A549 (cell line): Measurements from ENCODE around the gene NAT16. TPM values are rescaled to one million over a fixed set of nuclear protein-coding genes. Genes with fewer than 3 reads are reported as not detected.

Experiments
- ATAC-seq, 2 experiments: fragments of 200-7000 bp in 1 of 2; fragments of >200 bp in 1 of 2; cut with Nextera tagmentation in 1 of 2; cut with Tn5 transposase in 1 of 2; 3 replicates each; pipeline versions ENCODE4 v1.8.0 to v1.9.1; 2018 to 2020; ENCODE audit warnings: mild to moderate bottlenecking in 1 of 2, moderate library complexity in 1 of 2
- CTCF ChIA-PET: fragments of 300-600 bp; sonication (Branson Sonifier 250); formaldehyde crosslinking; extraction: SDS; loops from one replicate; lab custom pipeline; 2021; ENCODE audit warnings: antibody characterized with exemption, inconsistent platforms; lab: Yijun Ruan, JAX
- POLR2A ChIA-PET: fragments of 350-600 bp; formaldehyde crosslinking; extraction: SDS; loops from one replicate; lab custom pipeline; 2021; ENCODE audit warnings: antibody characterized with exemption, inconsistent platforms; lab: Yijun Ruan, JAX
- DNase-seq, 2 experiments: peaks; one replicate each; pipeline versions ENCODE4 v3.0.0 to v3.0.0-alpha.2; 2011 to 2016; ENCODE audit warnings: low read depth in 1 of 2, low spot score in 1 of 2
- FAIRE-seq: peaks from 2 replicates; lab custom pipeline; 2011; peaks lifted over from hg19 to GRCh38; lab: Jason Lieb, UNC
- H3K27ac ChIP-seq, 2 experiments: fragments of >200 bp; sonication (Bioruptor Twin); formaldehyde crosslinking; 3 replicates each; pipeline ENCODE4 v1.5.1; 2016 to 2017
- H3K4me1 ChIP-seq: fragments of >200 bp; sonication (Bioruptor Twin); formaldehyde crosslinking; 3 replicates; pipeline ENCODE4 v1.6.1; 2016
- H3K4me2 ChIP-seq: fragments of >200 bp; sonication (Bioruptor Twin); formaldehyde crosslinking; 3 replicates; pipeline ENCODE4 v1.6.1; 2016
- H3K4me3 ChIP-seq: fragments of >200 bp; sonication (Bioruptor Twin); formaldehyde crosslinking; 3 replicates; pipeline ENCODE4 v1.5.1; 2016
- H3K9me3 ChIP-seq: fragments of >200 bp; sonication (Bioruptor Twin); formaldehyde crosslinking; 3 replicates; pipeline ENCODE4 v1.6.1; 2016
- BCL3 ChIP-seq: fragments of >200 bp; sonication (Bioruptor Twin); formaldehyde crosslinking; IDR thresholded peaks from 3 replicates; pipeline ENCODE4 v1.6.1; 2016
- CBX2 ChIP-seq: fragments of 200-600 bp; sonication (generic); IDR thresholded peaks from 2 replicates; pipeline ENCODE4 v1.6.1; 2016; ENCODE audit warnings: low read depth, mild to moderate bottlenecking, borderline replicate concordance
- CTCF ChIP-seq: fragments of >200 bp; sonication (Bioruptor Twin); formaldehyde crosslinking; IDR thresholded peaks from 3 replicates; pipeline ENCODE4 v1.5.1; 2016
- FOSB ChIP-seq: fragments of 250-450 bp; sonication (Bioruptor Pico); IDR thresholded peaks from 2 replicates; pipeline ENCODE4 v1.5.0; 2020; ENCODE audit warnings: mild to moderate bottlenecking, moderate library complexity
- FOXS1 ChIP-seq: fragments of 250-450 bp; sonication (Bioruptor Pico); IDR thresholded peaks from 2 replicates; pipeline ENCODE4 v1.5.0; 2020; ENCODE audit warnings: mild to moderate bottlenecking, moderate library complexity
- GATA3 ChIP-seq: IDR thresholded peaks from 2 replicates; pipeline ENCODE4 v1.6.1; 2012; ENCODE audit warnings: borderline replicate concordance
- HOXA7 ChIP-seq: fragments of 250-450 bp; sonication (Bioruptor Pico); IDR thresholded peaks from 2 replicates; pipeline ENCODE4 v1.5.0; 2020; ENCODE audit warnings: mild to moderate bottlenecking, moderate library complexity
- HOXB13 ChIP-seq: fragments of 250-450 bp; sonication (Bioruptor Pico); IDR thresholded peaks from 2 replicates; pipeline ENCODE4 v1.5.0; 2020; ENCODE audit warnings: low read depth, mild to moderate bottlenecking, moderate library complexity
- HOXB5 ChIP-seq: fragments of 250-450 bp; sonication (Bioruptor Pico); IDR thresholded peaks from 2 replicates; pipeline ENCODE4 v1.5.0; 2020; ENCODE audit warnings: mild to moderate bottlenecking, moderate library complexity
- JUN ChIP-seq, 2 experiments: fragments of >200 bp; sonication (Bioruptor Twin); formaldehyde crosslinking; IDR thresholded peaks; 2 replicates in 1 of 2; 3 replicates in 1 of 2; pipeline ENCODE4 v1.6.1; 2016 to 2017
- KDM5A ChIP-seq: fragments of 200-600 bp; sonication (generic); IDR thresholded peaks from 2 replicates; pipeline ENCODE4 v1.6.1; 2016; ENCODE audit warnings: antibody characterized with exemption, mild to moderate bottlenecking
- MAFK ChIP-seq: fragments of 450-650 bp; IDR thresholded peaks from 2 replicates; pipeline ENCODE4 v1.6.1; 2014; ENCODE audit not compliant: partially characterized antibody
- MAX ChIP-seq: IDR thresholded peaks from 2 replicates; pipeline ENCODE4 v1.6.1; 2012
- MYC ChIP-seq: IDR thresholded peaks from 2 replicates; pipeline ENCODE4 v1.6.1; 2012; ENCODE audit warnings: mild to moderate bottlenecking, inconsistent platforms, low read length, improper control_type of control experiment, borderline replicate concordance
- NPAS2 ChIP-seq: fragments of 250-450 bp; sonication (Bioruptor Pico); IDR thresholded peaks from 2 replicates; pipeline ENCODE4 v1.8.0; 2022; ENCODE audit warnings: mild to moderate bottlenecking, moderate library complexity, borderline replicate concordance
- PBX3 ChIP-seq: IDR thresholded peaks from 2 replicates; pipeline ENCODE4 v1.6.1; 2012
- POLR2A ChIP-seq: IDR thresholded peaks from 2 replicates; pipeline ENCODE4 v1.6.1; 2012; ENCODE audit warnings: mild to moderate bottlenecking, low read length
- POLR2AphosphoS2 ChIP-seq: conservative IDR thresholded peaks from 2 replicates; pipeline ENCODE4 v1.6.1; 2012; ENCODE audit warnings: low read length, improper control_type of control experiment, inconsistent platforms
- RARB ChIP-seq: fragments of 250-450 bp; sonication (Bioruptor Pico); IDR thresholded peaks from 2 replicates; pipeline ENCODE4 v1.8.0; 2021; ENCODE audit warnings: mild to moderate bottlenecking, moderate library complexity
- SREBF2 ChIP-seq: fragments of 450-650 bp; IDR thresholded peaks from 2 replicates; pipeline ENCODE4 v1.6.1; 2014; ENCODE audit warnings: mild to moderate bottlenecking, moderate library complexity
- TFCP2L1 ChIP-seq: fragments of 250-450 bp; sonication (Bioruptor Pico); IDR thresholded peaks from 2 replicates; pipeline ENCODE4 v1.5.0; 2021; ENCODE audit warnings: mild to moderate bottlenecking
- USF2 ChIP-seq: fragments of 450-650 bp; IDR thresholded peaks from 2 replicates; pipeline ENCODE4 v1.6.1; 2014; ENCODE audit warnings: antibody characterized with exemption
- WGBS: methylation state at CpG from one replicate; pipeline ENCODE4 v1.1.6; 2017; ENCODE audit errors: missing lambda C conversion rate; 5-methylcytosine and 5-hydroxymethylcytosine counted together
- polyA plus RNA-seq, 4 experiments: library from polyadenylated mRNA; depleted of rRNA in 3 of 4; stranded (reverse); fragments of >200 nt; fragmentation: RNase III in 1 of 4; extraction: RNeasy Plus Mini Kit Qiagen cat#74134 plus additional on column Dnase treatment in 1 of 4; gene quantifications; 2 replicates in 3 of 4; 3 replicates in 1 of 4; pipeline ENCODE4 v1.2.3, GENCODE V29; 2011 to 2017

Gene NAT16
- polyA plus RNA-seq, 2 of the 4 experiments (the other 2 are of a cell fraction) = 0.05 to 0.12 TPM

GRCh38 chr7:101128040-101128834, 51.9 kb downstream of the NAT16 start:
- TF ChIP-seq MAFK (no peak), RARB (CRISPR knock-in tag) (peak; percentile 67; the same call in 1 of the 2 replicates), FOXS1 (CRISPR knock-in tag) (no peak), GATA3 (no peak; the same call in 1 of the 2 replicates), MAX (peak; percentile 69), POLR2A (no peak), CBX2 (no peak), USF2 (no peak), KDM5A (no peak), HOXB13 (CRISPR knock-in tag) (no peak), CTCF (no peak), PBX3 (no peak), MYC (no peak), HOXB5 (CRISPR knock-in tag) (no peak), JUN (IDR thresholded peaks at IDR 0.05) (no peak; a peak in 1 of 5 replicates), POLR2AphosphoS2 (no peak)
- H3K9me3 ChIP-seq = no peaks in the 10 kb centered on the region; the same call in 2 of the 3 replicates
- peak in 1 of 2 experiments; percentile 9; a peak in 3 of 6 replicates for ATAC-seq
- peaks cover 79% of the 10 kb centered on the region for H3K4me1 ChIP-seq
- peak overlapping the region; percentile 94 to 95 for H3K27ac ChIP-seq
- H3K4me2 ChIP-seq = peak overlapping the region; percentile 94
- H3K4me3 ChIP-seq = peak overlapping the region; percentile 63
- no peak for FAIRE-seq
- ChIA-PET CTCF (interaction anchor here (0.7 to 32.8 kb wide), 8 partner anchors 8 to 70 kb away, joined by 3 to 600 read pairs (median 10); no protein-coding TSS in a partner anchor), POLR2A (interaction anchor here (1.2 to 3.5 kb wide), 8 partner anchors 8 to 37 kb away, joined by 3 to 51 read pairs (median 13); partner anchors contain the start of gene VGF)
- no peak for DNase-seq
- 28% methylated on average over 14 of the region's 14 CpGs for WGBS

GRCh38 chr7:101127460-101128039, 52.5 kb downstream of the NAT16 start:
- WGBS = 5% methylated on average over 3 of the region's 3 CpGs
- ChIA-PET CTCF (interaction anchor here (0.5 to 32.8 kb wide), 10 partner anchors 9 to 250 kb away, joined by 3 to 600 read pairs (median 4); no protein-coding TSS in a partner anchor), POLR2A (interaction anchor here (1.1 to 3.5 kb wide), 12 partner anchors 8 to 252 kb away, joined by 3 to 51 read pairs (median 7); partner anchors contain the start of genes SRRT, UFSP1 and VGF)
- H3K4me1 ChIP-seq = peaks cover 79% of the 10 kb centered on the region
- ATAC-seq (no peak), FAIRE-seq (no peak), DNase-seq (no peak)
- H3K27ac ChIP-seq = peak overlapping the region; percentile 94 to 95
- no peaks in the 10 kb centered on the region; the same call in 2 of the 3 replicates for H3K9me3 ChIP-seq
- peak overlapping the region; percentile 63 for H3K4me3 ChIP-seq
- TF ChIP-seq HOXA7 = peak; percentile 85; the same call in 1 of the 2 replicates
- 0 out of 2 replicates have a peak, but pooled peaks have one; percentile 13 for TF ChIP-seq TFCP2L1
- TF ChIP-seq SREBF2 = no peak
- TF ChIP-seq BCL3 = no peak
- TF ChIP-seq FOSB (CRISPR knock-in tag) = peak; percentile 63; the same call in 1 of the 2 replicates
- 0 out of 2 replicates have a peak, but pooled peaks have one; percentile 16 for TF ChIP-seq GATA3
- TF ChIP-seq CBX2 = no peak
- TF ChIP-seq NPAS2 = no peak
- TF ChIP-seq USF2 = 0 out of 2 replicates have a peak, but pooled peaks have one; percentile 17
- TF ChIP-seq JUN (IDR thresholded peaks at IDR 0.05) = no peak; a peak in 2 of 5 replicates
- H3K4me2 ChIP-seq = peak overlapping the region; percentile 94
